HepG2 (cell line): ENCODE results near the gene PEX14. TPM values are rescaled to one million over a fixed set of nuclear protein-coding genes. Genes with fewer than 3 reads are reported as not detected.

Source experiments
- NFAT5 ChIP-seq: sonication (generic); formaldehyde crosslinking; IDR thresholded peaks from 2 replicates; pipeline ENCODE4 v1.4.0; 2020; ENCODE audit warnings: missing genetic modification reagents
- NFIC ChIP-seq: IDR thresholded peaks from 2 replicates; pipeline ENCODE4 v1.6.1; 2012; ENCODE audit warnings: mild to moderate bottlenecking, low read length, inconsistent platforms
- NFKBIZ ChIP-seq: IDR thresholded peaks from 2 replicates; pipeline ENCODE4 v1.6.1; 2018; ENCODE audit warnings: missing genetic modification reagents, missing compliant biosample characterization
- TRIM22 ChIP-seq: fragments of 450-650 bp; IDR thresholded peaks from 2 replicates; pipeline ENCODE4 v1.6.1; 2017
- ZNF253 ChIP-seq: sonication (generic); formaldehyde crosslinking; IDR thresholded peaks from 2 replicates; pipeline ENCODE4 v1.8.0; 2022; ENCODE audit warnings: mild to moderate bottlenecking, missing genetic modification reagents, borderline replicate concordance
- ZNF354B ChIP-seq: sonication (generic); formaldehyde crosslinking; IDR thresholded peaks from 2 replicates; pipeline ENCODE4 v1.8.0; 2022; ENCODE audit warnings: mild to moderate bottlenecking, missing genetic modification reagents
- ZNF460 ChIP-seq: sonication (generic); formaldehyde crosslinking; IDR thresholded peaks from 2 replicates; pipeline ENCODE4 v1.5.1; 2020; ENCODE audit warnings: missing genetic modification reagents, mild to moderate bottlenecking, borderline replicate concordance
- ZNF543 ChIP-seq: sonication (generic); formaldehyde crosslinking; IDR thresholded peaks from 2 replicates; pipeline ENCODE4 v1.4.0; 2020; ENCODE audit warnings: mild to moderate bottlenecking, missing genetic modification reagents
- ZNF558 ChIP-seq: sonication (generic); formaldehyde crosslinking; IDR thresholded peaks from 2 replicates; pipeline ENCODE4 v1.9.0; 2022; ENCODE audit warnings: mild to moderate bottlenecking, missing genetic modification reagents, borderline replicate concordance
- ZNF615 ChIP-seq: sonication (generic); formaldehyde crosslinking; IDR thresholded peaks from 2 replicates; pipeline ENCODE4 v1.5.0; 2020; ENCODE audit warnings: mild to moderate bottlenecking, missing genetic modification reagents, borderline replicate concordance
- ZNF720 ChIP-seq: sonication (generic); formaldehyde crosslinking; IDR thresholded peaks from 2 replicates; pipeline ENCODE4 v1.4.0; 2020; ENCODE audit warnings: missing genetic modification reagents
- polyA plus RNA-seq, 8 experiments: library from polyadenylated mRNA; depleted of rRNA in 3 of 8; stranded (reverse) in 7 of 8; unstranded in 1 of 8; fragments of >200 nt; fragmentation: Illumina TruSeq in 4 of 8; extraction: Trizol in 4 of 8; gene quantifications; 2 replicates each; pipeline versions ENCODE4 v1.2.1 to v1.2.3, GENCODE V29; 2011 to 2016; ENCODE audit warnings: low read depth in 4 of 8, missing spikeins in 1 of 8, mixed read lengths in 1 of 8; ENCODE audit not compliant: insufficient read depth in 1 of 8
- total RNA-seq, 5 experiments: library from RNA; depleted of rRNA; stranded (reverse); fragments of >200 nt; fragmentation: Illumina TruSeq; extraction: Trizol; gene quantifications; 2 replicates each; pipeline ENCODE4 v1.2.3, GENCODE V29; 2016; ENCODE audit warnings: low read depth in 1 of 5
- TF ChIP-seq, protein P1 (sequence below): sonication (generic); formaldehyde crosslinking; IDR thresholded peaks from 2 replicates; pipeline ENCODE4 v1.4.0; 2020; ENCODE audit warnings: missing genetic modification reagents, borderline replicate concordance
- TF ChIP-seq, protein P2 (sequence below), 2 experiments: sonication (generic) in 1 of 2; formaldehyde crosslinking in 1 of 2; IDR thresholded peaks; 2 replicates each; pipeline versions ENCODE4 v1.6.1 to v1.9.0; 2014 to 2022; ENCODE audit warnings: antibody characterized with exemption in 1 of 2, borderline replicate concordance in 1 of 2, inconsistent platforms in 1 of 2, low read depth in 1 of 2, missing genetic modification reagents in 1 of 2

The PEX14 gene
- total and polyA plus RNA-seq, 2 of the 13 experiments (the other 11 are each of a cell fraction or from before 2014, with no cell fraction given): 6.5 to 9.9 TPM

GRCh38 chr1:10474613-10475507 is at the start of gene PEX14 (continued):
- no peak for TF ChIP-seq TRIM22
- peak; percentile 49; the same call in 1 of the 2 replicates for TF ChIP-seq ZNF460 (CRISPR knock-in tag)
- TF ChIP-seq ZNF543: no peak
- TF ChIP-seq NFKBIZ (CRISPR knock-in tag): no peak; the same call in 1 of the 2 replicates
- no peak for TF ChIP-seq ZNF720
- TF ChIP-seq ZNF253: no peak
- TF ChIP-seq NFIC: no peak
- TF ChIP-seq, protein P1, sequence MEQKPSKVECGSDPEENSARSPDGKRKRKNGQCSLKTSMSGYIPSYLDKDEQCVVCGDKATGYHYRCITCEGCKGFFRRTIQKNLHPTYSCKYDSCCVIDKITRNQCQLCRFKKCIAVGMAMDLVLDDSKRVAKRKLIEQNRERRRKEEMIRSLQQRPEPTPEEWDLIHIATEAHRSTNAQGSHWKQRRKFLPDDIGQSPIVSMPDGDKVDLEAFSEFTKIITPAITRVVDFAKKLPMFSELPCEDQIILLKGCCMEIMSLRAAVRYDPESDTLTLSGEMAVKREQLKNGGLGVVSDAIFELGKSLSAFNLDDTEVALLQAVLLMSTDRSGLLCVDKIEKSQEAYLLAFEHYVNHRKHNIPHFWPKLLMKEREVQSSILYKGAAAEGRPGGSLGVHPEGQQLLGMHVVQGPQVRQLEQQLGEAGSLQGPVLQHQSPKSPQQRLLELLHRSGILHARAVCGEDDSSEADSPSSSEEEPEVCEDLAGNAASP (CRISPR knock-in tag): 0 out of 2 replicates have a peak, but pooled peaks have one; percentile 41
- TF ChIP-seq ZNF354B (CRISPR knock-in tag): no peak
- peak; percentile 61; the same call in 1 of the 2 replicates for TF ChIP-seq NFAT5 (CRISPR knock-in tag)
- TF ChIP-seq, protein P2, sequence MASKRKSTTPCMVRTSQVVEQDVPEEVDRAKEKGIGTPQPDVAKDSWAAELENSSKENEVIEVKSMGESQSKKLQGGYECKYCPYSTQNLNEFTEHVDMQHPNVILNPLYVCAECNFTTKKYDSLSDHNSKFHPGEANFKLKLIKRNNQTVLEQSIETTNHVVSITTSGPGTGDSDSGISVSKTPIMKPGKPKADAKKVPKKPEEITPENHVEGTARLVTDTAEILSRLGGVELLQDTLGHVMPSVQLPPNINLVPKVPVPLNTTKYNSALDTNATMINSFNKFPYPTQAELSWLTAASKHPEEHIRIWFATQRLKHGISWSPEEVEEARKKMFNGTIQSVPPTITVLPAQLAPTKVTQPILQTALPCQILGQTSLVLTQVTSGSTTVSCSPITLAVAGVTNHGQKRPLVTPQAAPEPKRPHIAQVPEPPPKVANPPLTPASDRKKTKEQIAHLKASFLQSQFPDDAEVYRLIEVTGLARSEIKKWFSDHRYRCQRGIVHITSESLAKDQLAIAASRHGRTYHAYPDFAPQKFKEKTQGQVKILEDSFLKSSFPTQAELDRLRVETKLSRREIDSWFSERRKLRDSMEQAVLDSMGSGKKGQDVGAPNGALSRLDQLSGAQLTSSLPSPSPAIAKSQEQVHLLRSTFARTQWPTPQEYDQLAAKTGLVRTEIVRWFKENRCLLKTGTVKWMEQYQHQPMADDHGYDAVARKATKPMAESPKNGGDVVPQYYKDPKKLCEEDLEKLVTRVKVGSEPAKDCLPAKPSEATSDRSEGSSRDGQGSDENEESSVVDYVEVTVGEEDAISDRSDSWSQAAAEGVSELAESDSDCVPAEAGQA (IDR thresholded peaks at IDR 0.05; ENCODE audit: low read depth): peak; percentile 84
- TF ChIP-seq, protein P2 (CRISPR knock-in tag; IDR thresholded peaks at IDR 0.05; ENCODE audit: borderline replicate concordance): no peak
- TF ChIP-seq ZNF615 (CRISPR knock-in tag): no peak
- 0 out of 2 replicates have a peak, but pooled peaks have one; percentile 44 for TF ChIP-seq ZNF558
